ENCODE results near the gene CWC27. TPM values are rescaled to one million over a fixed set of nuclear protein-coding genes. Genes with fewer than 3 reads are reported as not detected.

CWC27 gene
- total and polyA plus RNA-seq, 8 donors = 5.8 to 25.7 (median 14.3) TPM; not detected in 1

DNA sequence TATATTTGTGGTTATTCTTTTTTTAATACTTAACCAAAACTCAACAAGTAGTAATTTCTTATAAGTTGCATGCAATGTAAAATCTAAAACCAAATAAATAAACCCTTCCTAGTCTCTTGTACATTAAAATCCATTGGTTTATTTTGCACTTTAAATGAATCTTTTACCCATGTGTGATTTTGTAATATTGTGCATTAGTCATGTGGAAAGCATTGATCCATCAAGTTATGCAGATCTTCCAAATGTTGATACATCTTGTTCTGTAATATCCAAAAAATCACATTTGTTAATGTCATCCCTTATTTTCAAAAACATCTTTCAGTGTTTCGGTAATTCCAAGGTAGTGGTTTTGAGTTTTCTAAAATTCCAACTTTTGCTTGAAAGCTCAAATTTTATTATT is 63.3 kb downstream of the CWC27 start:
- intact Hi-C loops (cut with DNase I; ENCODE audit: low total_unique reads) = no loop called here
- no peaks in the 10 kb centered on the region for H3K9me3 ChIP-seq
- TF ChIP-seq EP300 (IDR thresholded peaks at IDR 0.05) = no peak
- TF ChIP-seq, protein P1, sequence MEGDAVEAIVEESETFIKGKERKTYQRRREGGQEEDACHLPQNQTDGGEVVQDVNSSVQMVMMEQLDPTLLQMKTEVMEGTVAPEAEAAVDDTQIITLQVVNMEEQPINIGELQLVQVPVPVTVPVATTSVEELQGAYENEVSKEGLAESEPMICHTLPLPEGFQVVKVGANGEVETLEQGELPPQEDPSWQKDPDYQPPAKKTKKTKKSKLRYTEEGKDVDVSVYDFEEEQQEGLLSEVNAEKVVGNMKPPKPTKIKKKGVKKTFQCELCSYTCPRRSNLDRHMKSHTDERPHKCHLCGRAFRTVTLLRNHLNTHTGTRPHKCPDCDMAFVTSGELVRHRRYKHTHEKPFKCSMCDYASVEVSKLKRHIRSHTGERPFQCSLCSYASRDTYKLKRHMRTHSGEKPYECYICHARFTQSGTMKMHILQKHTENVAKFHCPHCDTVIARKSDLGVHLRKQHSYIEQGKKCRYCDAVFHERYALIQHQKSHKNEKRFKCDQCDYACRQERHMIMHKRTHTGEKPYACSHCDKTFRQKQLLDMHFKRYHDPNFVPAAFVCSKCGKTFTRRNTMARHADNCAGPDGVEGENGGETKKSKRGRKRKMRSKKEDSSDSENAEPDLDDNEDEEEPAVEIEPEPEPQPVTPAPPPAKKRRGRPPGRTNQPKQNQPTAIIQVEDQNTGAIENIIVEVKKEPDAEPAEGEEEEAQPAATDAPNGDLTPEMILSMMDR (IDR thresholded peaks at IDR 0.05) = no peak
- TF ChIP-seq POLR2AphosphoS5 (IDR thresholded peaks at IDR 0.05) = no peak
- TF ChIP-seq POLR2A (IDR thresholded peaks at IDR 0.05) = no peak
- H3K27ac ChIP-seq = no peak overlapping the region
- 96 to 98% (median 97%) methylated on average over 1 of the region's 1 CpG for WGBS, 5 donors
- DNase-seq = no peak
- H3K4me3 ChIP-seq = no peak overlapping the region
- H3K27me3 ChIP-seq = no peaks in the 10 kb centered on the region
- peaks cover 0 to 10% (median 0%) of the 10 kb centered on the region in 4 donors for H3K36me3 ChIP-seq
- peaks cover 0 to 20% (median 10%) of the 10 kb centered on the region in 4 donors for H3K4me1 ChIP-seq

DNA sequence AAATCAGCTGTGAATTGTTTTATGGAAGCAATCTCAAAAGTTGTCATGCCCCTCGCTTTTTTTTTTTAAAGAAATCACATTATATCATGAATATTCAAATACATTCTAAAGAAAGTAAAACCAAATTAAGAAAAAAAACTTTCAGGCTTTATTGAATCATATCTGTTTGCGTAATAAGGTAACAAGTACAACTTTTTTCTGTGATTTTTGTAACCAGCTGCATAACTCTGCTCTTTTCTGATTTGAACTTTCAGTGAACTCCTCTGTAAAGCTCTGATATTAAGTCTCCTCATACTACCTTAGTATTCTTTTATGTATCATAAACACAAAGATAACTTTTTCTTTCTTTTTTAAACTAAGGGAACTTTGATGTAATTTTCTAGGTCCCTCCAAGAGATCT is 65.3 kb downstream of the CWC27 start:
- peak overlapping the region in 2 of 5 donors; percentile 38 to 56 for H3K27ac ChIP-seq
- no peaks in the 10 kb centered on the region for H3K9me3 ChIP-seq
- H3K4me1 ChIP-seq = peaks cover 0 to 34% (median 16%) of the 10 kb centered on the region in 4 donors
- no peak for DNase-seq
- intact Hi-C loops (cut with DNase I; ENCODE audit: low total_unique reads) = no loop called here
- H3K27me3 ChIP-seq = no peaks in the 10 kb centered on the region
- no peak overlapping the region for H3K4me3 ChIP-seq
- WGBS, 5 donors = 72 to 98% (median 84%) methylated on average over 2 of the region's 2 CpGs
- no peaks in the 10 kb centered on the region for H3K36me3 ChIP-seq
- TF ChIP-seq POLR2AphosphoS5 (IDR thresholded peaks at IDR 0.05) (no peak), POLR2A (IDR thresholded peaks at IDR 0.05) (no peak), EP300 (IDR thresholded peaks at IDR 0.05) (no peak)
- TF ChIP-seq, protein P1 (IDR thresholded peaks at IDR 0.05) = no peak

DNA sequence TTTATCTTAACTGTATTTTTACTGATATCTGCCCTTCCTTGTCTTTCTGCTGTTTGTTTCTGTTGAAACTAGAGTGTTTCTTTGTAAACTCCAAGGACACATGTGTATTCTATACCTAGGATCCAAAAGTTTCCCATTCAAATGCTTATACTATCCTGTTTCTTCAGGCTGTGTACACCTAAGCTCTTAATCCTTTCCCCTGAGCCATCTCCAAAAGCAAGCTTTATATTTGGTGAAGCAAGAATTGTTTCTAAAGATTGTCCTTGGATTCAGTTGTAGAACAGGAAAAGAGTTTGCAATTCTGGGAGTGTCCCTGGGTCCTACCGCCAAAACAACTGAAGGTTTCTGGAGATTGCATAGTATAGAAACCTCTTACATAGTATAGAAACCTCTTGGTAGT is 65.9 kb downstream of the CWC27 start:
- intact Hi-C loops (cut with DNase I; ENCODE audit: low total_unique reads) = no loop called here
- Histone ChIP-seq H3K27me3 (no peaks in the 10 kb centered on the region), H3K27ac (peak overlapping the region in 2 of 5 donors; percentile 38 to 56), H3K9me3 (no peaks in the 10 kb centered on the region), H3K4me3 (no peak overlapping the region), H3K36me3 (no peaks in the 10 kb centered on the region), H3K4me1 (peaks cover 0 to 34% (median 16%) of the 10 kb centered on the region in 4 donors)
- 61 to 87% (median 68%) methylated on average over 1 of the region's 1 CpG for WGBS, 5 donors
- DNase-seq = no peak
- TF ChIP-seq EP300 (IDR thresholded peaks at IDR 0.05) (no peak), POLR2AphosphoS5 (IDR thresholded peaks at IDR 0.05) (peak in 1 of 3 donors; percentile 12), POLR2A (IDR thresholded peaks at IDR 0.05) (no peak)
- TF ChIP-seq, protein P1 (IDR thresholded peaks at IDR 0.05) = no peak

DNA sequence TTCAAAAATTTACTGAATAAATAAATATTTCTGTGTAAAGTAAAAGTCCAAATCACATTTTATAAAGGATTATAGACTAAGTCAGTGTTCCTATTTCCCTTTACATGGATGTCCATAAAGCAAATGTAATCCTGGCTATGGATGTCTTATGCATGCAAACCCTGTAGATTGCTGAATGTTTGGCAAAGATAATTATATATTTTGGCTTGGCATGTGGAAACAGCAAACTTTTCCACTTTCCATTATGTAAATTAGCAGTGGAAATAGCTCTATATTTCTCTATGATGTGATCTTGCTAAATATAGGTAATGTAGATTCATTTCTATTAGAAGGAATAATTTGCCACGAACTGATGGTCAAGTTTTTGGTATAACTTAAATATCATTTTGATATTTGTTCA is 66.5 kb downstream of the CWC27 start:
- no peaks in the 10 kb centered on the region for H3K9me3 ChIP-seq
- H3K36me3 ChIP-seq = no peaks in the 10 kb centered on the region
- TF ChIP-seq POLR2AphosphoS5 (IDR thresholded peaks at IDR 0.05) (no peak), POLR2A (IDR thresholded peaks at IDR 0.05) (no peak), EP300 (IDR thresholded peaks at IDR 0.05) (no peak)
- TF ChIP-seq, protein P1 (IDR thresholded peaks at IDR 0.05) = no peak
- no peak for DNase-seq
- H3K27ac ChIP-seq = peak overlapping the region in 2 of 5 donors; percentile 18 to 44
- H3K27me3 ChIP-seq = no peaks in the 10 kb centered on the region
- intact Hi-C loops (cut with DNase I; ENCODE audit: low total_unique reads) = no loop called here
- WGBS, 5 donors = 82 to 94% (median 88%) methylated on average over 1 of the region's 1 CpG
- H3K4me3 ChIP-seq = no peak overlapping the region
- peaks cover 0 to 34% (median 16%) of the 10 kb centered on the region in 4 donors for H3K4me1 ChIP-seq

Measured in stomach (tissue), 9 donors.